Left ventricle myocardium inferior (tissue), 1 donor: ENCODE data around the gene MYO1H. TPM values are rescaled to one million over a fixed set of nuclear protein-coding genes. Genes with fewer than 3 reads are reported as not detected.

Experiments
- DNase-seq: peaks from one replicate; pipeline ENCODE4 v3.0.0-alpha.2; 2020
- H3K27ac ChIP-seq: fragments of 200-600 bp; replicated peaks from 2 replicates; pipeline ENCODE4 v1.8.0; 2021
- H3K27me3 ChIP-seq: fragments of 200-600 bp; 2 replicates; pipeline ENCODE4 v1.8.0; 2021; ENCODE audit warnings: low read depth
- H3K36me3 ChIP-seq: fragments of 200-600 bp; 2 replicates; pipeline ENCODE4 v1.8.0; 2021
- H3K4me1 ChIP-seq: fragments of 200-600 bp; 2 replicates; pipeline ENCODE4 v1.8.0; 2021
- H3K4me3 ChIP-seq: fragments of 200-600 bp; 2 replicates; pipeline ENCODE4 v1.8.0; 2021; ENCODE audit warnings: mild to moderate bottlenecking, moderate library complexity
- H3K9me3 ChIP-seq: fragments of 200-600 bp; replicated peaks from 2 replicates; pipeline ENCODE4 v1.8.0; 2021
- intact Hi-C: fragments of 100-400 bp; cut with micrococcal nuclease; formaldehyde crosslinking; loops from one replicate; pipeline ENCODE4 v1.11.0; 2022
- total RNA-seq: library from RNA; stranded (reverse); fragmentation: NEBNext Ultra II Directional; extraction: Animal tissue kit (Norgen Biotek cat#: 25700); gene quantifications from one replicate; pipeline ENCODE4 v1.2.1, GENCODE V29; 2021
- TF ChIP-seq, protein P1 (sequence below): fragments of 200-600 bp; IDR thresholded peaks from 2 replicates; pipeline ENCODE4 v1.8.0; 2021; ENCODE audit warnings: antibody characterized with exemption, mild to moderate bottlenecking, borderline replicate concordance
- donor health status: DM: no; HTN: yes; CAD: no; lungs with severe emphysema.

Gene MYO1H
- total RNA-seq, 1 donor from 2014 or later: 0.16 TPM

DNA sequence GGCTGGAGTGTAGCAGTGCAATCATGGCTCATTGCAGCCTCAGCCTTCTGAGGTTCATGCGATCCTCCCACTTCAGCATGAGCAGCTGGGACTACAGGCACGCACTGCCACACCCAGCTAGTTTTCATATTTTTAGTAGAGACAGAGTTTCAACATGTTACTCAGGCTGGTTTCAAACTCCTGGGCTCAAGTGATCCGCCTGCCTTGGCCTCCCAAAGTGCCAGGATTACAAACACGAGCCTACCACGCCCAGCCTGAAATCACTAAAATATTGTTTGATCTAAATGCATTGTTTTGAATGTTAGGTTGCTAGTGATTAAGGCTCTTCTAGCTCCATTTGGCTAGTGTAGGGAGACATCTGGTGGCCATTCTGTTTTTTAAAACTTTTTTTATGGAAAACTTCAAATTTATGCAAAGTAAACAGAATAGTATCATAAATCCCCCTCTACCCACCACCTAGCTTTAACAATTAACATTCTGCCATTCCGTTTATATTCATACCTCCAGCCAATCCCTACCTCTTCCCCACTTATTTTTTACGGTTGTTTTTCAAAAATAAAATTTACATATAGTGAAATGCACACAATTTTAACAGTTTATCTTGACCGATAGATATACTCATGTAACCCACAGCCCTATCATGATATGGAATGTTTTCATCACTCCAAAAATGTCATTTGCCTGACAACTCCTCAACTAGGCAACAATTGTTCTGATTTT, 37.8 kb downstream of the MYO1H start:
- peaks cover 3% of the 10 kb centered on the region for H3K9me3 ChIP-seq
- peak overlapping the region; percentile 28 for H3K27ac ChIP-seq
- intact Hi-C loops: loop anchor here (5.0 kb wide), 1 partner anchor 123 kb away; no protein-coding TSS in a partner anchor
- H3K4me1 ChIP-seq: peaks cover 6% of the 10 kb centered on the region
- DNase-seq: no peak
- H3K36me3 ChIP-seq: no peaks in the 10 kb centered on the region
- H3K27me3 ChIP-seq: no peaks in the 10 kb centered on the region
- TF ChIP-seq, protein P1, sequence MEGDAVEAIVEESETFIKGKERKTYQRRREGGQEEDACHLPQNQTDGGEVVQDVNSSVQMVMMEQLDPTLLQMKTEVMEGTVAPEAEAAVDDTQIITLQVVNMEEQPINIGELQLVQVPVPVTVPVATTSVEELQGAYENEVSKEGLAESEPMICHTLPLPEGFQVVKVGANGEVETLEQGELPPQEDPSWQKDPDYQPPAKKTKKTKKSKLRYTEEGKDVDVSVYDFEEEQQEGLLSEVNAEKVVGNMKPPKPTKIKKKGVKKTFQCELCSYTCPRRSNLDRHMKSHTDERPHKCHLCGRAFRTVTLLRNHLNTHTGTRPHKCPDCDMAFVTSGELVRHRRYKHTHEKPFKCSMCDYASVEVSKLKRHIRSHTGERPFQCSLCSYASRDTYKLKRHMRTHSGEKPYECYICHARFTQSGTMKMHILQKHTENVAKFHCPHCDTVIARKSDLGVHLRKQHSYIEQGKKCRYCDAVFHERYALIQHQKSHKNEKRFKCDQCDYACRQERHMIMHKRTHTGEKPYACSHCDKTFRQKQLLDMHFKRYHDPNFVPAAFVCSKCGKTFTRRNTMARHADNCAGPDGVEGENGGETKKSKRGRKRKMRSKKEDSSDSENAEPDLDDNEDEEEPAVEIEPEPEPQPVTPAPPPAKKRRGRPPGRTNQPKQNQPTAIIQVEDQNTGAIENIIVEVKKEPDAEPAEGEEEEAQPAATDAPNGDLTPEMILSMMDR: peak; percentile 64
- peak overlapping the region; percentile 28 for H3K4me3 ChIP-seq

DNA sequence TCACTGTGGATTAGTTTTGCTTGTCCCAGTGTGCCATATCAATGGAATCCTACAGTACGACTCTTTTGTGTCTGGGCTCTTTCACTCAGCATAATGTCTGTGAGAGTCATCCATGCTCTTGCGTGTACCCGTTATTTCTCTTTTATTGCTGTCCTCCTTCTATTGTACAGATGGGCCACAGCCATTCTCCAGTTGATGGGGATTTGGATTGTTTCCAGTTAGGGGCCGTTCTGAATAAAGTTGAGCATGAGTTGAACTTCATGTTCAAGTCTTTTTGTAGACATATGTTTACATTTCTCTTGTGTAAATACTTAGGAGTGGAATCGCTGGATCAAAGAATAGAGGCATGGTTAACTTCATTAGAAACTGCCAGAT, 38.3 kb downstream of the MYO1H start:
- no peaks in the 10 kb centered on the region for H3K36me3 ChIP-seq
- H3K27ac ChIP-seq: no peak overlapping the region
- peaks cover 3% of the 10 kb centered on the region for H3K9me3 ChIP-seq

DNA sequence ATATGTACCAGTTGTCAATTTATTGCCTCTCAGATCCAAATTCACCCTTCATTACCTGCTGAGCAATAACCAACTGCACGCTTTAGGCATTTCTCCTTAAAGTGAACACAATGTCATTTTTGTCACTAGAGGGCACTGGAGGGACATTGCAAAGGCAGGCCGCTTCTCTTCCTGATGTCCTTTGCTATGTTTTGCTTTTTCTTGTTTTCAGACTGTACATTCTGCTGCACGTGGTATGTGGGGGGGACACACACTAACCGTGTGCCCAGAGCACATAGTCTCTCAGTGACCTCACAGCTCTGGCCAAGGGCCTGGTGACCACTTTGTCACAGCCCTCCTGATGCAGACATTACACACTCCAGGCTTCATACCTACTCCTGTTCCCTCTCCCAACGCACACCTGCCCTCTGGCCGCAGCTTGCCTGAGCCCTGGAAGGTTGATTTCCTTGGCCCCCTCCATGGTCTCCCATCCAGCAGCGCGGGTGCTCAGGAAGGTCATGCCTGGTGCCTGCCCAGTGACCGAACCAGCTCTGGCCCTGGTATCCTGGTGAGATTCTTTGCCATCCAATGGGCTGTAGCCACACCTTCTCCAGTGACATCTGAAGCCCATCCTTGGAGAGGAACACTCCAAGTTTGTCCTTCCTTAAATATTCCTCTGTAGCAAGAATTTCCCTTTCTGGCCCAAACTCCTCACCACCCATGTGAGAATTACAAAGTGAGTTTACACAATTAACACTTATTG, 39.9 kb downstream of the MYO1H start:
- intact Hi-C loops: loop anchor here (5.0 kb wide), 1 partner anchor 125 kb away; no protein-coding TSS in a partner anchor
- Histone ChIP-seq H3K27me3 (peaks cover 4% of the 10 kb centered on the region), H3K36me3 (no peaks in the 10 kb centered on the region), H3K4me1 (peaks cover 6% of the 10 kb centered on the region), H3K9me3 (peaks cover 3% of the 10 kb centered on the region), H3K27ac (no peak overlapping the region), H3K4me3 (no peak overlapping the region)
- no peak for DNase-seq
- TF ChIP-seq, protein P1: peak; percentile 64

More for the DNA sequence above, 38.3 kb downstream of the MYO1H start:
- intact Hi-C loops: loop anchor here (5.0 kb wide), 1 partner anchor 124 kb away; no protein-coding TSS in a partner anchor
- TF ChIP-seq, protein P1: no peak
- H3K4me3 ChIP-seq: no peak overlapping the region
- H3K27me3 ChIP-seq: no peaks in the 10 kb centered on the region
- no peak for DNase-seq
- H3K4me1 ChIP-seq: peaks cover 6% of the 10 kb centered on the region

DNA sequence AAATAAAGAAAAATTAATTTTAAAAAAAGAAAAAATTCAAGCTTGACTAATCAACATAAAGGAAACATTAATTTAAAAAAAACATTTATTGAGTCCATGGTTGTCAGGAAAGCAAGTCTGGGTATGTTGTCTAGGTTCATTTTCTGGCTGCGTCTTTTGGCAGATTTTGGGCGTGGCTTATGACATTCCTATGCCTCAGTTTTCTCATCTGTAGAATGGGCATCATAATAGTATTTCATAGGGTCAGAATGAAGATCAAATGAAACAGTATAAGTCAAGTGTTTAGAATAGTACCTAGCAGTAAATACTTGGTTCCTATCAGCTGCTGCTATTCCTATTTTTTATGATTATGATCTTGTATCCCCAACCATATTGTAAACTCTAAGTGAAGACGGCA, 40.5 kb downstream of the MYO1H start:
- Histone ChIP-seq H3K4me3 (no peak overlapping the region), H3K27me3 (peaks cover 10% of the 10 kb centered on the region), H3K36me3 (no peaks in the 10 kb centered on the region), H3K9me3 (peaks cover 3% of the 10 kb centered on the region), H3K4me1 (peaks cover 6% of the 10 kb centered on the region), H3K27ac (no peak overlapping the region)
- no peak for DNase-seq
- intact Hi-C loops: loop anchor here (5.0 kb wide), 1 partner anchor 126 kb away; no protein-coding TSS in a partner anchor
- TF ChIP-seq, protein P1: no peak

DNA sequence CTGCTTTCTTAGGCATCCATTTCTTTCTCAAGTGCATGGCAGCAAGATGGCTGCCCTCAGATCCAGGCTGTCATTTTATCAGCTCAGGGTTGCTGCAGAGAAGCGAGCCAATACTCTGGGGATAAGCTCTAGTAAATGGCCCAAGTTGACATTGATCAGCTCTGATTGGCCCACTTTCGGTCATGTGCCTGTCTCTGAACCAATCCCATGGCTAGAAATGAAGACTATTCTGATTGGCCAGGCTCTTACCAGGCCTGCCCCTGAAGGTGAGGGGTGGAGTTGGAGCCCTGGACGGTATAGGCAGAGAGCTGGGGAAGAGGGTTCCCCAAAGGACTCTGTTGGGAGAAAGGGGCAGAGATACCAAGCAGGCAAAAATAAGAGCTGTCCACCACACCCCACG, 41.4 kb downstream of the MYO1H start:
- Histone ChIP-seq H3K4me1 (peaks cover 6% of the 10 kb centered on the region), H3K27ac (no peak overlapping the region), H3K4me3 (no peak overlapping the region), H3K36me3 (no peaks in the 10 kb centered on the region), H3K9me3 (peaks cover 3% of the 10 kb centered on the region), H3K27me3 (peaks cover 11% of the 10 kb centered on the region)
- intact Hi-C loops: loop anchor here (5.0 kb wide), 1 partner anchor 127 kb away; no protein-coding TSS in a partner anchor
- TF ChIP-seq, protein P1: no peak
- DNase-seq: no peak
